HEK293 (cell line): ENCODE measurements around the gene SOX6.
A peak's percentile ranks its signal among the peaks of the same experiment; 100 is the strongest.
"Not testable (repeated sequence)": the region's sequence is repeated elsewhere in the genome, so short reads cannot be mapped to it uniquely, and the experiment has no call there.

Experiments
- CTCF ChIA-PET: fragments of 350-600 bp; formaldehyde crosslinking; extraction: SDS; loops from one replicate; lab custom pipeline; 2021; ENCODE audit warnings: antibody characterized with exemption; lab: Yijun Ruan, JAX
- POLR2A ChIA-PET: fragments of 300-600 bp; formaldehyde crosslinking; extraction: SDS; loops from one replicate; lab custom pipeline; 2020; ENCODE audit warnings: antibody characterized with exemption, inconsistent platforms; lab: Yijun Ruan, JAX
- H3K27ac ChIP-seq: fragments of 200-500 bp; sonication (Bioruptor generic); 2 replicates; pipeline ENCODE4 v1.5.1; 2014; ENCODE audit warnings: low read depth, low read length, control low read depth, inconsistent platforms; ENCODE audit errors: extremely low read depth
- H3K36me3 ChIP-seq, 2 experiments: fragments of 200-500 bp in 1 of 2; sonication (Bioruptor generic) in 1 of 2; 1 replicate in 1 of 2; 2 replicates in 1 of 2; pipeline ENCODE4 v1.5.1; 2014 to 2017; ENCODE audit warnings: inconsistent platforms in 2 of 2, low read length in 2 of 2; ENCODE audit not compliant: control insufficient read depth in 2 of 2, insufficient read depth in 1 of 2
- H3K4me1 ChIP-seq: fragments of 200-500 bp; sonication (Bioruptor generic); 2 replicates; pipeline ENCODE4 v1.5.1; 2014; ENCODE audit warnings: mild to moderate bottlenecking, low read length, inconsistent platforms; ENCODE audit not compliant: control insufficient read depth, insufficient read depth
- H3K4me3 ChIP-seq: 2 replicates; pipeline ENCODE4 v1.5.1; 2011; ENCODE audit warnings: low read depth, mild to moderate bottlenecking, control low read depth, low read length, moderate library complexity
- H3K9me3 ChIP-seq: fragments of 200-500 bp; sonication (Bioruptor generic); 2 replicates; pipeline ENCODE4 v1.5.1; 2014; ENCODE audit warnings: low read depth, low read length, inconsistent platforms; ENCODE audit not compliant: control insufficient read depth, insufficient read depth
- FEZF1 ChIP-seq: fragments of 450-650 bp; formaldehyde crosslinking; IDR thresholded peaks from 2 replicates; pipeline ENCODE4 v1.5.1; 2016; ENCODE audit warnings: missing biosample characterization, missing genetic modification characterization
- GLI2 ChIP-seq: fragments of 450-650 bp; formaldehyde crosslinking; IDR thresholded peaks from 2 replicates; pipeline ENCODE4; 2017; ENCODE audit warnings: missing biosample characterization, missing genetic modification characterization, low read depth, borderline replicate concordance
- SALL2 ChIP-seq: fragments of 450-650 bp; formaldehyde crosslinking; IDR thresholded peaks from 2 replicates; pipeline ENCODE4 v1.5.0; 2017; ENCODE audit warnings: missing biosample characterization, mild to moderate bottlenecking, missing genetic modification characterization, borderline replicate concordance
- ZBTB7A ChIP-seq: fragments of 450-650 bp; formaldehyde crosslinking; IDR thresholded peaks from 2 replicates; pipeline ENCODE4 v1.5.1; 2016; ENCODE audit warnings: low read depth, missing biosample characterization, missing genetic modification characterization
- ZNF146 ChIP-seq: fragments of 450-650 bp; formaldehyde crosslinking; IDR thresholded peaks from 2 replicates; pipeline ENCODE4 v1.5.1; 2016; ENCODE audit warnings: missing biosample characterization, missing genetic modification characterization
- ZNF174 ChIP-seq: fragments of 450-650 bp; formaldehyde crosslinking; IDR thresholded peaks from 2 replicates; pipeline ENCODE4 v1.5.0; 2017; ENCODE audit warnings: missing biosample characterization, mild to moderate bottlenecking, missing genetic modification characterization
- ZNF221 ChIP-seq: fragments of 450-650 bp; formaldehyde crosslinking; IDR thresholded peaks from 2 replicates; pipeline ENCODE4 v1.5.1; 2017; ENCODE audit warnings: missing biosample characterization, missing genetic modification characterization, borderline replicate concordance
- ZNF248 ChIP-seq: fragments of 450-650 bp; formaldehyde crosslinking; IDR thresholded peaks from 2 replicates; pipeline ENCODE4 v1.5.1; 2017; ENCODE audit warnings: missing biosample characterization, missing genetic modification characterization
- ZNF596 ChIP-seq: fragments of 450-650 bp; IDR thresholded peaks from 2 replicates; pipeline ENCODE4 v1.5.0; 2018; ENCODE audit warnings: missing biosample characterization, mild to moderate bottlenecking, missing genetic modification characterization, moderate library complexity
- ZNF600 ChIP-seq: fragments of 450-650 bp; formaldehyde crosslinking; IDR thresholded peaks from 2 replicates; pipeline ENCODE4 v1.5.1; 2016; ENCODE audit warnings: missing biosample characterization, missing genetic modification characterization
- ZNF624 ChIP-seq: fragments of 450-650 bp; formaldehyde crosslinking; IDR thresholded peaks from 2 replicates; pipeline ENCODE4 v1.5.1; 2017; ENCODE audit warnings: missing biosample characterization, missing genetic modification characterization
- ZNF629 ChIP-seq: fragments of 450-650 bp; formaldehyde crosslinking; IDR thresholded peaks from 2 replicates; pipeline ENCODE4 v1.5.1; 2017; ENCODE audit warnings: missing biosample characterization, missing genetic modification characterization
- ZNF830 ChIP-seq: fragments of 450-650 bp; IDR thresholded peaks from 2 replicates; pipeline ENCODE4 v1.5.0; 2018; ENCODE audit warnings: missing biosample characterization, missing genetic modification characterization, low read depth, mild to moderate bottlenecking, moderate library complexity
- TF ChIP-seq, protein P1 (sequence below): fragments of 450-650 bp; formaldehyde crosslinking; IDR thresholded peaks from 2 replicates; pipeline ENCODE4 v1.5.1; 2016; ENCODE audit warnings: missing biosample characterization, missing genetic modification characterization
- TF ChIP-seq, protein P2 (sequence below): fragments of 450-650 bp; formaldehyde crosslinking; IDR thresholded peaks from 2 replicates; pipeline ENCODE4 v1.5.1; 2016; ENCODE audit warnings: missing biosample characterization, missing genetic modification characterization
- TF ChIP-seq, protein P3 (sequence below): fragments of 450-650 bp; formaldehyde crosslinking; IDR thresholded peaks from 2 replicates; pipeline ENCODE4 v1.5.1; 2016; ENCODE audit warnings: missing biosample characterization, missing genetic modification characterization
- TF ChIP-seq, protein P4 (sequence below): fragments of 450-650 bp; IDR thresholded peaks from 2 replicates; pipeline ENCODE4 v1.5.1; 2018; ENCODE audit warnings: missing biosample characterization, missing genetic modification characterization
- TF ChIP-seq, protein P5 (sequence below): fragments of 450-650 bp; formaldehyde crosslinking; IDR thresholded peaks from 2 replicates; pipeline ENCODE4 v1.5.1; 2016; ENCODE audit warnings: missing biosample characterization, missing genetic modification characterization

The SOX6 gene

DNA sequence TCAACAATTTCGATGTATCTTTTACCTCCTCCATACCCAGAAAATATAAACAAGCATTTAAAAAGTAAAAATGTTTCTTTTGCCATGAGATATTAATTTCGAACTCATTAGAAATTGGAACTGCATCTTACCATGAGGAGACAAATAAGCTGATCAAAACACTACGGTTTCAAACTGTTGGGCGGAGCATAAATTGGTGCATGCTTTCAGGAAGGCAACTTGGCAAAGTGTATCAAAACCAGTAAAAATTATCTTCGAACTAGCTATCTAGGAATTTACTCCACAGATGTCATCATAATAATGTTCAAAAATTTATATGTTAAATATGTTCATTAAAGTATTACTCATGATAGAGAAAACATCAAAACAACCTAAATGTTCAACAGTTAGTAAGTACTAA is 21.4 kb upstream of the SOX6 start:
- Histone ChIP-seq H3K4me3 (no peak overlapping the region), H3K9me3 (no peaks in the 10 kb centered on the region), H3K27ac (no peak overlapping the region), H3K36me3 (no peaks in the 10 kb centered on the region), H3K4me1 (no peaks in the 10 kb centered on the region)
- ChIA-PET CTCF (no interaction called here), POLR2A (no interaction called here)
- no peak for TF ChIP-seq FEZF1 (tag by site-specific recombination)
- TF ChIP-seq, protein P1, sequence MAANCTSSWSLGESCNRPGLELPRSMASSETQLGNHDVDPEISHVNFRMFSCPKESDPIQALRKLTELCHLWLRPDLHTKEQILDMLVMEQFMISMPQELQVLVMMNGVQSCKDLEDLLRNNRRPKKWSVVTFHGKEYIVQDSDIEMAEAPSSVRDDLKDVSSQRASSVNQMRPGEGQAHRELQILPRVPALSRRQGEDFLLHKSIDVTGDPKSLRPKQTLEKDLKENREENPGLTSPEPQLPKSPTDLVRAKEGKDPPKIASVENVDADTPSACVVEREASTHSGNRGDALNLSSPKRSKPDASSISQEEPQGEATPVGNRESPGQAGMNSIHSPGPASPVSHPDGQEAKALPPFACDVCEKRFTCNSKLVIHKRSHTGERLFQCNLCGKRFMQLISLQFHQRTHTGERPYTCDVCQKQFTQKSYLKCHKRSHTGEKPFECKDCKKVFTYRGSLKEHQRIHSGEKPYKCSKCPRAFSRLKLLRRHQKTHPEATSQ = no peak
- TF ChIP-seq ZNF248 = no peak
- TF ChIP-seq, protein P2, sequence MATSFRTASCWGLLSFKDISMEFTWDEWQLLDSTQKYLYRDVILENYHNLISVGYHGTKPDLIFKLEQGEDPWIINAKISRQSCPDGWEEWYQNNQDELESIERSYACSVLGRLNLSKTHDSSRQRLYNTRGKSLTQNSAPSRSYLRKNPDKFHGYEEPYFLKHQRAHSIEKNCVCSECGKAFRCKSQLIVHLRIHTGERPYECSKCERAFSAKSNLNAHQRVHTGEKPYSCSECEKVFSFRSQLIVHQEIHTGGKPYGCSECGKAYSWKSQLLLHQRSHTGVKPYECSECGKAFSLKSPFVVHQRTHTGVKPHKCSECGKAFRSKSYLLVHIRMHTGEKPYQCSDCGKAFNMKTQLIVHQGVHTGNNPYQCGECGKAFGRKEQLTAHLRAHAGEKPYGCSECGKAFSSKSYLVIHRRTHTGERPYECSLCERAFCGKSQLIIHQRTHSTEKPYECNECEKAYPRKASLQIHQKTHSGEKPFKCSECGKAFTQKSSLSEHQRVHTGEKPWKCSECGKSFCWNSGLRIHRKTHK (tag by site-specific recombination) = no peak
- TF ChIP-seq ZBTB7A (tag by site-specific recombination) = no peak
- no peak for TF ChIP-seq GLI2 (tag by site-specific recombination)
- TF ChIP-seq ZNF830 (tag by site-specific recombination) = no peak
- TF ChIP-seq SALL2 (tag by site-specific recombination) = no peak
- TF ChIP-seq, protein P3, sequence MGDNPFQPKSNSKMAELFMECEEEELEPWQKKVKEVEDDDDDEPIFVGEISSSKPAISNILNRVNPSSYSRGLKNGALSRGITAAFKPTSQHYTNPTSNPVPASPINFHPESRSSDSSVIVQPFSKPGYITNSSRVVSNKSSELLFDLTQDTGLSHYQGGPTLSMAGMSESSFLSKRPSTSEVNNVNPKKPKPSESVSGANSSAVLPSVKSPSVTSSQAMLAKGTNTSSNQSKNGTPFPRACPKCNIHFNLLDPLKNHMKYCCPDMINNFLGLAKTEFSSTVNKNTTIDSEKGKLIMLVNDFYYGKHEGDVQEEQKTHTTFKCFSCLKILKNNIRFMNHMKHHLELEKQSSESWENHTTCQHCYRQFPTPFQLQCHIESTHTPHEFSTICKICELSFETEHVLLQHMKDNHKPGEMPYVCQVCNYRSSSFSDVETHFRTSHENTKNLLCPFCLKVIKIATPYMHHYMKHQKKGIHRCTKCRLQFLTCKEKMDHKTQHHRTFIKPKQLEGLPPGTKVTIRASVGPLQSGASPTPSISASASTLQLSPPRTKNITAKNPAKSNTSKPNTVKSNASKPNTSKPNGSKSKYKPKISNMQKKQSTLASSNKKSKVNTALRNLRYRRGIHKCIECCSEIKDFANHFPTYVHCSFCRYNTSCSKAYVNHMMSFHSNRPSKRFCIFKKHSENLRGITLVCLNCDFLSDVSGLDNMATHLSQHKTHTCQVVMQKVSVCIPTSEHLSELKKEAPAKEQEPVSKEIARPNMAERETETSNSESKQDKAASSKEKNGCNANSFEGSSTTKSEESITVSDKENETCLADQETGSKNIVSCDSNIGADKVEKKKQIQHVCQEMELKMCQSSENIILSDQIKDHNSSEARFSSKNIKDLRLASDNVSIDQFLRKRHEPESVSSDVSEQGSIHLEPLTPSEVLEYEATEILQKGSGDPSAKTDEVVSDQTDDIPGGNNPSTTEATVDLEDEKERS (tag by site-specific recombination) = no peak
- TF ChIP-seq ZNF624 = no peak
- TF ChIP-seq, protein P4, sequence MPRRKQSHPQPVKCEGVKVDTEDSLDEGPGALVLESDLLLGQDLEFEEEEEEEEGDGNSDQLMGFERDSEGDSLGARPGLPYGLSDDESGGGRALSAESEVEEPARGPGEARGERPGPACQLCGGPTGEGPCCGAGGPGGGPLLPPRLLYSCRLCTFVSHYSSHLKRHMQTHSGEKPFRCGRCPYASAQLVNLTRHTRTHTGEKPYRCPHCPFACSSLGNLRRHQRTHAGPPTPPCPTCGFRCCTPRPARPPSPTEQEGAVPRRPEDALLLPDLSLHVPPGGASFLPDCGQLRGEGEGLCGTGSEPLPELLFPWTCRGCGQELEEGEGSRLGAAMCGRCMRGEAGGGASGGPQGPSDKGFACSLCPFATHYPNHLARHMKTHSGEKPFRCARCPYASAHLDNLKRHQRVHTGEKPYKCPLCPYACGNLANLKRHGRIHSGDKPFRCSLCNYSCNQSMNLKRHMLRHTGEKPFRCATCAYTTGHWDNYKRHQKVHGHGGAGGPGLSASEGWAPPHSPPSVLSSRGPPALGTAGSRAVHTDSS (tag by site-specific recombination) = no peak
- TF ChIP-seq, protein P5, sequence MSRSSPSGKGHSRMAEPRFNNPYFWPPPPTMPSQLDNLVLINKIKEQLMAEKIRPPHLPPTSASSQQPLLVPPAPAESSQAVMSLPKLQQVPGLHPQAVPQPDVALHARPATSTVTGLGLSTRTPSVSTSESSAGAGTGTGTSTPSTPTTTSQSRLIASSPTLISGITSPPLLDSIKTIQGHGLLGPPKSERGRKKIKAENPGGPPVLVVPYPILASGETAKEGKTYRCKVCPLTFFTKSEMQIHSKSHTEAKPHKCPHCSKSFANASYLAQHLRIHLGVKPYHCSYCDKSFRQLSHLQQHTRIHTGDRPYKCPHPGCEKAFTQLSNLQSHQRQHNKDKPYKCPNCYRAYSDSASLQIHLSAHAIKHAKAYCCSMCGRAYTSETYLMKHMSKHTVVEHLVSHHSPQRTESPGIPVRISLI = no peak
- TF ChIP-seq ZNF600 (tag by site-specific recombination) = no peak
- no peak for TF ChIP-seq ZNF174 (tag by site-specific recombination)
- TF ChIP-seq ZNF221 (tag by site-specific recombination) = no peak
- no peak for TF ChIP-seq ZNF629
- TF ChIP-seq ZNF596 (tag by site-specific recombination) = no peak

DNA sequence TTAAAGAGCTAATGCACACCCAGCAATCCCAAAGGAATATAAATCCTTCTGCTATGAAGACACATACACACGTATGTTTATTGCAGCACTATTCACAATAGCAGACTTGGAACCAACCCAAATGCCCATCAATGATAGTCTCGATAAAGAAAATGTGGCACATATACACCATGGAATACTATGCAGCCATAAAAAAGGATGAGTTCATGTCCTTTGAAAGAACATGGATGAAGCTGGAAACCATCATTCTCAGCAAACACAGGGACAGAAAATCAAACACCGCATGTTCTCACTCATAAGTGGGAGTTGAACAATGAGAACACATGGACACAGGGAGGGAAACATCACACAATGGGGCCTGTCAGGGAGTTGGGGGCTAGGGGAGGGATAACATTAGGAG is 19.3 kb upstream of the SOX6 start:
- CTCF ChIA-PET, H3K9me3 ChIP-seq, POLR2A ChIA-PET: not testable (repeated sequence)
- peak; percentile 91 for TF ChIP-seq ZNF146
- TF ChIP-seq, all 188 proteins: peak for 1; not testable (repeated sequence) for 187
- H3K36me3 ChIP-seq, H3K4me3 ChIP-seq, H3K4me1 ChIP-seq, H3K27ac ChIP-seq: not testable (repeated sequence)
